ENCODE results near the gene ASB18. TPM values are rescaled to one million over a fixed set of nuclear protein-coding genes. Genes with fewer than 3 reads are reported as not detected.
A peak's percentile ranks its signal among the peaks of the same experiment; 100 is the strongest.

The ASB18 gene
- total RNA-seq = not detected

GRCh38 chr2:236264256-236264655, at the start of gene ASB18:
Gene ASB18 (minus strand): TSS chr2:236264406. CDS start chr2:236264345, 61 bp downstream.
- CTCF ChIA-PET = no interaction called here
- POLR2A ChIA-PET = no interaction called here
- no peak within 1 kb of the TSS for H3K27ac Mint-ChIP-seq
- DNase-seq (no peak), ATAC-seq (no peak)
- H3K4me1 Mint-ChIP-seq (ENCODE audit: low read depth) = no peaks in the 10 kb centered on the region
- no peaks in the 10 kb centered on the region for H3K9me3 Mint-ChIP-seq (ENCODE audit: insufficient read depth)
- H3K27me3 Mint-ChIP-seq (ENCODE audit: low read depth) = no peaks in the 10 kb centered on the region
- no peak within 1 kb of the TSS for H3K4me3 Mint-ChIP-seq
- H3K36me3 Mint-ChIP-seq (ENCODE audit: low read depth) = no peaks in the 10 kb centered on the region

- peaks cover 6% of the 10 kb centered on the region for H3K27me3 Mint-ChIP-seq (ENCODE audit: low read depth)
- POLR2A ChIA-PET = no interaction called here
These were observed 47.1 kb upstream of the ASB18 start for GRCh38 chr2:236311286-236311685.

DNA sequence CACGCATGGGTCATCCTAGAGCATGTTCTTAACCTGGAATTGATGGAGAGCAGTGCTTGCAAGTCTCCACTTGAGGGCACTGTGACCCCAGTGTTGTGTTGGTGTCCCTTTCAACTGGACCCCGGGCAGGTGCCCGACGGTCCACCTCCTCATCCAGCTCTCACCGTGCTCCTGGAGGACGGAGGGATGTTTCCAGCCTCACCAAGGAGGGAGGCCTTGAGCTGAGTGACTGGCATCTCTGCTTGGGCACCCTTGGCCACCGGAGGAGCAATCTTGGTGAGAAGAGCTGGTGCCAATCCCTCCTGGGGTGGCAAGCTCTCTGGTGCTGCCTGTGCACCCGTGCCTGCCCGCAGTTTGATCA, 45.4 kb upstream of the ASB18 start:
- Mint-ChIP-seq H3K27ac (no peak overlapping the region), H3K36me3 (ENCODE audit: low read depth) (no peaks in the 10 kb centered on the region), H3K4me1 (ENCODE audit: low read depth) (no peaks in the 10 kb centered on the region), H3K4me3 (no peak overlapping the region), H3K27me3 (ENCODE audit: low read depth) (peaks cover 6% of the 10 kb centered on the region), H3K9me3 (ENCODE audit: insufficient read depth) (peaks cover 6% of the 10 kb centered on the region)
- CTCF ChIA-PET = no interaction called here
- POLR2A ChIA-PET = no interaction called here
- DNase-seq (no peak), ATAC-seq (no peak)

More at GRCh38 chr2:236311286-236311685, 47.1 kb upstream of the ASB18 start:
- CTCF ChIA-PET = interaction anchor here (0.6 kb wide), 1 partner anchor 419 kb away, joined by 4 read pairs; no protein-coding TSS in a partner anchor
- DNase-seq (no peak), ATAC-seq (no peak)
- Mint-ChIP-seq H3K36me3 (ENCODE audit: low read depth) (no peaks in the 10 kb centered on the region), H3K27ac (no peak overlapping the region), H3K9me3 (ENCODE audit: insufficient read depth) (peaks cover 6% of the 10 kb centered on the region), H3K4me1 (ENCODE audit: low read depth) (no peaks in the 10 kb centered on the region), H3K4me3 (no peak overlapping the region)

GRCh38 chr2:236308855-236309668, 44.9 kb upstream of the ASB18 start:
- Mint-ChIP-seq H3K36me3 (ENCODE audit: low read depth) (no peaks in the 10 kb centered on the region), H3K27me3 (ENCODE audit: low read depth) (peaks cover 5% of the 10 kb centered on the region), H3K4me3 (no peak overlapping the region), H3K4me1 (ENCODE audit: low read depth) (no peaks in the 10 kb centered on the region), H3K9me3 (ENCODE audit: insufficient read depth) (peaks cover 6% of the 10 kb centered on the region), H3K27ac (no peak overlapping the region)
- CTCF ChIA-PET = no interaction called here
- DNase-seq = no peak
- POLR2A ChIA-PET = no interaction called here
- no peak for ATAC-seq

DNA sequence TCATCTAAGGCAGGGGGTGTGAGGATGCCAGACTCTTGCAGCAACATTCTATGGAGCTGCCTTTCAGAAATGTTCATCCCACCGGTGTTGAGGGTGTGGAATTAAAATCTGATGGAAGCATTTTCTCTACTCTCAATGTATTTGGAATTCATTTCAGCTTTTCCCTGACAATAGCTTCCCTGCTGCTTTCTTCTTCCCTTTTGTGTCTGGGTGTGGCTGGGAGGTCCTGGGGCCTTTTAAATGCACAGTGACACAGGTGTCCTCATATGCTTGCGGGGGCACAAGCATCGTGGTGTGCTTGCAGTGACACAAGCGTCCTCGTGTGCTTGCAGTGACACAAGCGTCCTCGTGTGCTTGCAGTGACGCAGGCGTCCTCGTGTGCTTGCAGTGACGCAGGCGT, 43.4 kb upstream of the ASB18 start:
- DNase-seq (no peak), ATAC-seq (no peak)
- ChIA-PET POLR2A (no interaction called here), CTCF (no interaction called here)
- Mint-ChIP-seq H3K36me3 (ENCODE audit: low read depth) (no peaks in the 10 kb centered on the region), H3K27me3 (ENCODE audit: low read depth) (no peaks in the 10 kb centered on the region), H3K9me3 (ENCODE audit: insufficient read depth) (peaks cover 4% of the 10 kb centered on the region), H3K4me1 (ENCODE audit: low read depth) (no peaks in the 10 kb centered on the region), H3K4me3 (no peak overlapping the region), H3K27ac (no peak overlapping the region)

DNA sequence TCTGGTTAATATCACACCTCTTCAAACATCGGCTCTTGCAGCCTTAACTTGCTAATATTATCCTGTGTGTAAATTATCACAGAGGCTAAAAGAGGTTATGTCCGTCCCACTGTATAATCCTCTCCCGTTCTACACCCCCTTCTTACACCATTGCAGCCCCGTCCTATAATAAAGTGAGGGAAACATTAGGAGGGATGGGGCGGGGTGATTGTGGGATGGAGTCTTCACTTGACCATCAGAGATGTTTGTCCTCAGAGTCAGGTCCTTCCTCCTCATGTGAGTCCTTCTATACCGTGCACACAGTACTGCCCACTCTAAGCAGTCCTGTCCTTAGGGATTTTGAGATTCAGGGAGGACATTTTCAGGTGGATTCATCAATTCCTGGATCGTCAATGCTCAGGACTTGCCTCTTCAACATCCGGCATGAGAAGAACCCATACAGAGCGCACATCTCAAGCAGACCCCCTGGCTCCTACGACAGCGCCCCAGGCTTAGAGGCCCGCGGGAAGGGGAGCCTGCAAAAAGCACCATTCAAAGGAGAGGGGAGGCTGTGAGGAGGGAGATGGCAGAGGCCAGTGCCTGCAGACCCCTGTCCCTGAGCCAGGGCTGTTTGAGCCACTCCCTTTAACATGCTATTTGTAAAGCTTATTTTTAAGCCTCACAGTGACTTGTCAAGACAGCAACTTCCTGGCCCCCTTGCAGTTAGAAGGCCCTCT, 42.8 kb upstream of the ASB18 start:
- Mint-ChIP-seq H3K36me3 (ENCODE audit: low read depth) (no peaks in the 10 kb centered on the region), H3K4me1 (ENCODE audit: low read depth) (no peaks in the 10 kb centered on the region), H3K9me3 (ENCODE audit: insufficient read depth) (no peaks in the 10 kb centered on the region), H3K27ac (no peak overlapping the region), H3K4me3 (no peak overlapping the region), H3K27me3 (ENCODE audit: low read depth) (peaks cover 5% of the 10 kb centered on the region)
- ChIA-PET POLR2A (no interaction called here), CTCF (no interaction called here)
- ATAC-seq = no peak
- DNase-seq = no peak

DNA sequence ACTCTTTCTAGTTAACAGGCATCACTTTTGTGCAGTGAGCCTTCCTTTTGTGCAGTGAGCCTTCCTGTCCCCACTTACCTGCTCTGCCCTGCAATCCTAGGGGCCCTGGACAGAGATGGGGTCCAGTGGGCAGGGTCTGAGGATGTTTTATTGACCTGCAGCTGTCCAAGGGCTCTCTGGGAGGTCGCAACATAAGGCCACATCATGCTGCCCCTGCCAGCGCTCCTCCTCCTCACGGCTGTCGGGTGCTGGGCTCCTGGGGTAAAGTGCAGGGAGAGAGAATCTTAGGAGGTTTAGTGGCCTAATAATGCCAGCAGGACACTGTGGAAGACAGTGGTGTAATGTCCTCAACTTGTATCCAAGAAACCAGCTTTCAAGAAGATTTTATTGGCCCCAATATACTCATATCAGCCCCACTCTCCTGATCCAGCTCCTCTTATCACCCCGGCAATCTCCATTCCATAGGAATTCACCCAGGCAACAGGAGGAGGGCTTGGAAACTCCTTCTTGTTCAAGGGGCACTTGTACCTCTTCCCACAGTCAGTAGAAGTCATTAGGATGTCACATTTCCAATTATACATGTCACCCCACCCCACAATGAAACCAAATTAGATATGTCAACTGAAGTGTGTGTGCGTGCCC, 41.9 kb upstream of the ASB18 start:
- Mint-ChIP-seq H3K4me3 (no peak overlapping the region), H3K27me3 (ENCODE audit: low read depth) (peaks cover 5% of the 10 kb centered on the region), H3K9me3 (ENCODE audit: insufficient read depth) (no peaks in the 10 kb centered on the region), H3K36me3 (ENCODE audit: low read depth) (no peaks in the 10 kb centered on the region), H3K4me1 (ENCODE audit: low read depth) (no peaks in the 10 kb centered on the region), H3K27ac (no peak overlapping the region)
- ChIA-PET CTCF (no interaction called here), POLR2A (no interaction called here)
- ATAC-seq (no peak), DNase-seq (no peak)

GRCh38 chr2:236305531-236305930, 41.3 kb upstream of the ASB18 start:
- ChIA-PET POLR2A (no interaction called here), CTCF (no interaction called here)
- H3K4me3 Mint-ChIP-seq = no peak overlapping the region
- peaks cover 5% of the 10 kb centered on the region for H3K27me3 Mint-ChIP-seq (ENCODE audit: low read depth)
- ATAC-seq = no peak
- H3K27ac Mint-ChIP-seq = no peak overlapping the region
- H3K9me3 Mint-ChIP-seq (ENCODE audit: insufficient read depth) = no peaks in the 10 kb centered on the region
- H3K4me1 Mint-ChIP-seq (ENCODE audit: low read depth) = no peaks in the 10 kb centered on the region
- DNase-seq = no peak
- H3K36me3 Mint-ChIP-seq (ENCODE audit: low read depth) = no peaks in the 10 kb centered on the region

DNA sequence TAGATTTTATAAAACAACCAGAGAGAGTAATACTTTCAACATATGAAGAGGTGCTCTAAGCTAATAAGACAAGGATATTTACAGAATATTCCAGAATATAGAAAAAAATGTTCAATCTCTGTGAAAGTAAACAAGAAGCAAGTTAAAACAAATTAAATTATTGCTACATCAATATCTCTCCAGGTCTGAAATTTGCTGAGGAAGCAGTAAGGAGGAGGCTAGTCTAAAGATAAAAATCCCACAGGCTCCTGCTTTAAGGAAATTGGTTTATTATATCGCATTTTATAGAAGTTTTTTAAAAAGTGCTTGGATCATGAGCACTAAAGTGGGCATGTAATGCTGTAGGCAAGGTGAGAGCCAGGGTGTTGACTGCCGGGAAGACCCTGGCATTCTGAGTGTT, 39.7 kb upstream of the ASB18 start:
- ChIA-PET POLR2A (no interaction called here), CTCF (no interaction called here)
- Mint-ChIP-seq H3K27ac (no peak overlapping the region), H3K9me3 (ENCODE audit: insufficient read depth) (no peaks in the 10 kb centered on the region), H3K4me3 (no peak overlapping the region), H3K36me3 (ENCODE audit: low read depth) (no peaks in the 10 kb centered on the region), H3K4me1 (ENCODE audit: low read depth) (no peaks in the 10 kb centered on the region), H3K27me3 (ENCODE audit: low read depth) (peaks cover 5% of the 10 kb centered on the region)
- ATAC-seq (no peak), DNase-seq (no peak)

GRCh38 chr2:236302555-236302954, 38.3 kb upstream of the ASB18 start:
- Mint-ChIP-seq H3K4me3 (no peak overlapping the region), H3K36me3 (ENCODE audit: low read depth) (no peaks in the 10 kb centered on the region), H3K27ac (no peak overlapping the region), H3K4me1 (ENCODE audit: low read depth) (no peaks in the 10 kb centered on the region), H3K9me3 (ENCODE audit: insufficient read depth) (no peaks in the 10 kb centered on the region), H3K27me3 (ENCODE audit: low read depth) (peaks cover 5% of the 10 kb centered on the region)
- CTCF ChIA-PET = no interaction called here
- no peak for ATAC-seq
- POLR2A ChIA-PET = no interaction called here
- no peak for DNase-seq

DNA sequence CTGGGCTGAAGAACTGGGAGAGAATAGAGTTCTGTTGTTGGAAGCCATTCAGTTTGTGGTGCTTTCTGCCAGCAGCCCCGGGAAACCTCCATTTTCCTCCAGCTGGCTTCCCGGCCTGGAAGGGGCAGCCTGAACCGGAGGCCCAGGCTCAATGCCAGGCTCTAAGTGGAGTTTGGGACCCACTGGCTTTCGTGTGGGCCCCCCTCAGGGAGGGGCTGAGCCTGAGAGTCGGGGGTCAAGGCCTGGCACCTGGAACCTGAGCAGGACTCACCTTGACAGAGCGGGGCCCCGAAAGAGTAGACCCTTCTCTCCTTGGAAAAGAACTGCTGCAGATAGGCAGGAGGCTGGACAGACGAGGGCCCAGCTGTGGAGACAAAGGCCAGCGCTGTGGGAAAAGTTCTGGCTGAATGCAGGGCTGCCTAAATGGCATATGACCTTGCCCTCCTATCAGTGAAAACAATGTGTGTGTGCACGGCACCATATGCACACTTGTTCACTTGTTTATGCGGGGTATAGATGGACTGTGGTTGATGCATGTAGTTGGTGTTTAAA, 34.8 kb upstream of the ASB18 start:
- Mint-ChIP-seq H3K27ac (peak overlapping the region; percentile 20), H3K27me3 (ENCODE audit: low read depth) (peaks cover 5% of the 10 kb centered on the region), H3K4me1 (ENCODE audit: low read depth) (no peaks in the 10 kb centered on the region), H3K9me3 (ENCODE audit: insufficient read depth) (no peaks in the 10 kb centered on the region), H3K36me3 (ENCODE audit: low read depth) (no peaks in the 10 kb centered on the region), H3K4me3 (no peak overlapping the region)
- ChIA-PET CTCF (no interaction called here), POLR2A (no interaction called here)
- DNase-seq (no peak), ATAC-seq (no peak)

DNA sequence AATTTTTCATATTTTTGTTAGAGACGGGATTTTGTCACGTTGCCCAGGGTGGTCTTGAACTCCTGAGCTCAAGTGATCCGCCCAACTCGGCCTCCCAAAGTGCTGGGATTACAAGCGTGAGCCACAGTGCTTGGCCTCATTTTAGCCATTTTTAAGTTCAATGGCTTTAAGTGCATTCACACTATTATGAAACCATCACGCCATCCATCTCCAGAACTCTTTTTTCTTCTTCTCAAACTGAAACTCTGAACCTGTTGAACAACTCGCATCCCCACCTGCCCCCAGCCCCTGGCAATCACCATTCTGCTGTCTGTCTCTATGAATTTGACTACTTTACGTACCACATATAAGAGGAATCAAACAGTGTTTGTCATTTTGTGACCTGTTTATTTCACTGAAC, 31.3 kb upstream of the ASB18 start:
- no peaks in the 10 kb centered on the region for H3K27me3 Mint-ChIP-seq (ENCODE audit: low read depth)
- ChIA-PET POLR2A (no interaction called here), CTCF (no interaction called here)
- H3K4me3 Mint-ChIP-seq = no peak overlapping the region
- no peaks in the 10 kb centered on the region for H3K36me3 Mint-ChIP-seq (ENCODE audit: low read depth)
- no peaks in the 10 kb centered on the region for H3K9me3 Mint-ChIP-seq (ENCODE audit: insufficient read depth)
- no peak for ATAC-seq
- H3K27ac Mint-ChIP-seq = no peak overlapping the region
- DNase-seq = no peak
- no peaks in the 10 kb centered on the region for H3K4me1 Mint-ChIP-seq (ENCODE audit: low read depth)
